Measurements from ENCODE around the gene RNF130.

Gene RNF130

DNA sequence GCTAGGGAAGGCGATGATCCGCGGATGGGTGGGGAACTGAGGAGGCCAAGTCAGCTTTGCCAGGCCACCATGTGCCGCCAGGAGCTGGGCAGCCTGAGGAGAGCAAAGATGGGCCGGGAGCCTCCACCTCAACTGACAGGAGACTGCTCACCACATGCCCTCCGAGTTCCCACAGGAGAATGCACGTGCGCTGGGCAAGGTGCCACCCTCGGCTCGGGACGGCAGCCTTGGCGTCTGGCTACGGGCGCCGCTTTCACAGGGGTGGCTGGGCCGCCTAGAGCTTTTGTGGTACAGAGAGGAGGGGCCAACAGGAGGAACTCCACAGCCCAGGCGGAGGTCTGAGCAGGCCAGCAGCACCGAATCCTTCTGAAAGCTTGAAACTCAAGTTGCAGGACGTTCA lies 158.6 kb downstream of the RNF130 start:
- DNase-seq = no peak

DNA sequence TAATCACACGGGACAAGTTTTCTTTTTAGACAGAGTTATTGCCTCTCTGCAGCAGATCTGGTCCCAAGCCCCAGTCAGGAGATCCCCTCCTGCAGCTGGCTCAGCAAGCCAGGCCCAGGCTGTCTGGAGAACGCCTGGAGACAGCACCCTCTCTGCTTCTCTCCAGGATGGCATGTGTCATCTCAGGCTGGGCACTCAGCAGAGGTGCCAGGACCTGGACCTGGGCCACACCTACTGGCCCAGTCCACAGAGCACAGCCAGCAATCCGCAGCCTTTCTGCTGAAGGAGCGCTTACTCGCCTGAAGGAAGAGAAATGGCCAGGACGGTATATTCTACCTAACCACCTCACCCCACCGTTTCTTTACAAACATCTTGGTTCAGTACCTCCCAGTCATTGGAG lies 159.2 kb downstream of the RNF130 start:
- no peak for DNase-seq

DNA sequence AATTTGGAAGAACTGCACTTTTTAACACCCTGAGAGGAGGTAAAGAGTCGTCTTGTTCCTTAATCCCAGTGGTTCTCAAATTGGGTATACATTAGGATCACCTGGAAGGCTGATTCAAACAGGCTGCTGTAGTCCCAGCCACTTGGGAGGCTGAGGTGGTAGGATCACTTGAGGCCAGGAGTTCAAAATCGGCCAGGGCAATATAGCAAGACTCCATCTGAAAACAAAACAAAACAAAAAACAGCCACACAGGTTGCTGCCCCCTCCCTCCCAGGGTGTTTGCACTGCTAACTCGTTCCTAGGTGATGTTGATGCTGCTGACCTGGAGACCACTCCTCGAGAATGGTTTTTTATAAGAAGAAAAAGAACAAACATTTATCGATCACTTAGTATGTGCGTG lies 162.3 kb downstream of the RNF130 start:
- DNase-seq = no peak

DNA sequence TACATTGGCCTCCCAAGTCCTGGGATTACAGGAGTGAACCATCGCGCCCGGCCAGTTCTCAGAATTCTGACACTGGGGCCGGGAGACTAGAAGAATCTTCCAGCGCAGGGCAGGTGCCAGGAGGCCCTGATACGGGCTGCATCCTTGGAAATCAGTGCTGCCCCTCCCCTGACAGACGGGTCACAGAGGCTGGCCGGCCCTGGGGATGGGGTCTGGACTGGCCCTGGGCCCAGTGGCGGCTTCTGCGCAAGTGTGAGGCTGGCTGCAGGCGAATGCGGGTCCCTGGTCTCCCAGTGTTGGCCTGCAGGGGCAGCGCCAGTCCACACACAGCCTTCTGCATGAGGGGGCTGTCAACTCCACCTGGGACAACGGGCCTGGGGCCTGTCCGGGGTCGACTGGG lies 163.0 kb downstream of the RNF130 start:
- DNase-seq = peak; percentile 10

DNA sequence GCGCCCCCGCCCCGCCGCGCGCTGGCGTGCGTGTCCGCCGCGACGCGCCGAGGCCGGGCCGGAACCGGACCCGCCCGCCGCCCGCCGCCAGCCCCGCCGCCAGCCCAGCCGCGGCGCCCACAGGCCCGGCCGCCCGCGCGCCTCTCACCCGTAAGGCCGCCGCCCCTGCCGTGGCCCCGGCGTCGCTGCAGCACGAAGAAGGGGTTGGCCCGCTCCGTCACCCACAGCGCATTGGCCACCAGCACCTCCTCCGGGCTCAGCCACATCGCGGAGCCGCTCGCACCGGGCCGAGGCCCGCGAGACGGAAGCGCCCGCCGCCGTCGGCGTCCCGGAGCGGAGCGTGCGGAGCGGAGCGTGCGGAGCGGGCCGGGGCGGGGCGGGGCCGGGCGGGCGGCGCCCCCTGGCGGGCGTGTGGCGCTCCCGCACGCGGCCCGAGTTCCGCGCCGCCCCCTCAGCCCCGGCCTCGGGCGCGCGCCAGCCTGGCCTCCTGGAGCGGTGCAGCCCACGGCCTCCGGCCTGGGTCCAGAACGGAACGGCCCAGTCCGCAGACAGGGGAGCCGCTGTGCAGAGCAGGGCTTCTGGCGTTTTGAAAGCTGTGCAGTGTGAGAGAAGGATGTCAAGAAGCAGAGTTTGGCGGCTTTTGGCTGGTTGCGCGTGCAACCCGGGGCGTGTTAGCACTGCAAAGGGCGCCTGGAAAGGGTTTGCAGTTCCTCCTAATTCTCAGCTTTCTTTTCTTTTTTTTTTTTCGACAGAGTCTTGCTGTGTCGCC lies 163.8 kb downstream of the RNF130 start, which contains the start of gene TBC1D9B:
TSS of gene TBC1D9B (minus strand) at position 342 of the 769 bp plus-strand sequence. CDS start at position 266, 76 bp downstream.
- peak; percentile 85 for DNase-seq

DNA sequence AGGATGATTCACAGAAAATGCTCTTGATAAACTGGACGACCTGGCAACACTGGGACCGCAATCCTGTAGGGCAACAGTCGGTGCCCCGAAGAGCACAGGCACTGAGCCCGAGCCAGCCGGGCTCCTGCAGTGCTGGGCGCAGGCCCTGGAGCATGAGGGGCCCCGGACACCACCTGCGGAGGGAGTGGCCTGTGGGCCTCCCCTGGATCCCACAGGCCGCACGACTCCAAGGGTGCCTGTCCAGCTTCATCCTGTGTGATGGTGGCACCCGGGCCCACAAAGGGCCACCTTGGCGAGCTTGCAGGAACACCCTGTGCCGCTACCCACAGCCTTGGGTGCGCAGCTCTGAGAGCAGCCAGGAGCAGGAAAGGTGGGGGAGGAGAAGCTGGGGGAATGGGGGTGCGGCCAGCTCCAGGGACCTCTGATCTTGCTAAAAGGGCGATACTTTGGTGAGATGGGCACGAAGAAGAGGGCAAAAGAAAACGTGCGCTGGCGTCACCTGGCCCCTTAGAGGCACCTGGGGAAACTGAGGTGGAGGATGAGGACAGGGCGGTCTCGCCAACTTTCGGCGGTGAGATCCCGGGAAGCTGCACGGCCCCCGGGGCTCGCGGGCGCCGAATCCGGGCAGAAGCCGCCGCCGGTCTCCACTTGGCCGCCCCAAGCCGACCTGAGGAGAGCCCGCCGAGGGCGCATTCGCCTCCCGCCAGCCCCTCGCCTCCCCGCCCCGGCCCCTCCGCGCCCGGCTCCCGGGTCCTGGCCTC lies 164.6 kb downstream of the RNF130 start:
- peak; percentile 67 for DNase-seq

DNA sequence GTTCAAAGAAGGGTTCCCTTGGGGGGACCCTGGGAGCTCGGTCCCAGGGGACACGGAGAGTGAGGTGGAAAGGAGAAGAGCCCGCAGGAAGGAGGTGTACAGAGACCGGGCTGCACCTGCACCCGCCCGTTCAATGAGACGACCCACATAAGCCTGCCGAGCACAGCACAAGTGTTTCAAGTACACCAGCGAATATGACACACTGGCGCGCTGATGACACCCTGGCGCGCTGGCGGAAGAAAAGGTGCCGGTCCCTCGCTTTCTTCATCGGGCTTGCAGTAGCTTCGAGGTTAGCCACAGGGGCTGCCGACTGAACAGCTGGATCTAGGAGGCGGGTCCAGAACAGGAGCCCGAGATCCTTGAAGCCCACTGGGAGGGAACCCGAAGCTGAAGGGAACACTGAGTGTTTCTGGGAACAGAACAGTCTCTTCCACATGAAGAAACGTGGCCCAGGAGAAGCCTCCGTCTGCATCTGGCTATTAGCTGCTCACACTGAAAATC lies 165.2 kb downstream of the RNF130 start:
- no peak for DNase-seq

DNA sequence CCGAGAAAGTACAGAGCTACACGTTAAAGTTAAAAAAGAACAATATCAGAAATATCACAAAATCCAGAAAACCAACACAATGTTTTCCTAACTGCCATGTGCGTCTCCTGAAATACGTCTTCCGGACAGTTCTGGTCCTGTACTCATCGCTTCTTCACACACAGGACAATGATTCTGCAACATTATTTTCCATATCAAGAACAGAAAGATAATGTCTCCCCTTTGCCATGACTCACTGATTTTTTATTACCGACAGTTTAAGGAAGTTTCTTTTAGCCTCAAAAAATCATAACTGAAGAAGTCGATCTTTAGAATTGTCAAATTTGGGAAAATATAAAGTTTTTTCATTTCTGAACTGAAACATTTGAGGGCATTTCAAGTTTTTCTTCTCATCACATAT lies 166.4 kb downstream of the RNF130 start:
- DNase-seq = no peak
